ENCODE measurements around the gene PDGFD.

PDGFD gene

DNA sequence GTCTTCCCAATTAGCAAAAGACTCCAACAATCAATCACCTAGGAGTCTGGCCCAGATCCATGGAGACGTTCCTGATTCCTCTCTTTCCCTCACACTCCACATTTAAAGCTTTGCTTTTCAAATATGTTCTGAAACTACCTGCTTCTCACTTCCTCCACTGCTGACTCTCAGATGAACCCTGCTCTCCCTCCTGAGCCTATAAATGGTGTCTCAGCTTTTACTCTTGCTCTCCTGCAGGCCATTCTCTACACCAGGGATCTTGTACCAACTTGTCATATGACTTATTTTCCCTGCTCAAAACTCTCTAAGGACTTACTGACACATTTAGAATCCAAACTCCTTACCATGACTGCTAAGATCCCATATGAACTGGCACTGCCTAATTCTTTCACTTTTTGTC lies 265.9 kb downstream of the PDGFD start:
- TF ChIP-seq, protein P1, sequence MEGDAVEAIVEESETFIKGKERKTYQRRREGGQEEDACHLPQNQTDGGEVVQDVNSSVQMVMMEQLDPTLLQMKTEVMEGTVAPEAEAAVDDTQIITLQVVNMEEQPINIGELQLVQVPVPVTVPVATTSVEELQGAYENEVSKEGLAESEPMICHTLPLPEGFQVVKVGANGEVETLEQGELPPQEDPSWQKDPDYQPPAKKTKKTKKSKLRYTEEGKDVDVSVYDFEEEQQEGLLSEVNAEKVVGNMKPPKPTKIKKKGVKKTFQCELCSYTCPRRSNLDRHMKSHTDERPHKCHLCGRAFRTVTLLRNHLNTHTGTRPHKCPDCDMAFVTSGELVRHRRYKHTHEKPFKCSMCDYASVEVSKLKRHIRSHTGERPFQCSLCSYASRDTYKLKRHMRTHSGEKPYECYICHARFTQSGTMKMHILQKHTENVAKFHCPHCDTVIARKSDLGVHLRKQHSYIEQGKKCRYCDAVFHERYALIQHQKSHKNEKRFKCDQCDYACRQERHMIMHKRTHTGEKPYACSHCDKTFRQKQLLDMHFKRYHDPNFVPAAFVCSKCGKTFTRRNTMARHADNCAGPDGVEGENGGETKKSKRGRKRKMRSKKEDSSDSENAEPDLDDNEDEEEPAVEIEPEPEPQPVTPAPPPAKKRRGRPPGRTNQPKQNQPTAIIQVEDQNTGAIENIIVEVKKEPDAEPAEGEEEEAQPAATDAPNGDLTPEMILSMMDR (IDR thresholded peaks at IDR 0.05): no peak

DNA sequence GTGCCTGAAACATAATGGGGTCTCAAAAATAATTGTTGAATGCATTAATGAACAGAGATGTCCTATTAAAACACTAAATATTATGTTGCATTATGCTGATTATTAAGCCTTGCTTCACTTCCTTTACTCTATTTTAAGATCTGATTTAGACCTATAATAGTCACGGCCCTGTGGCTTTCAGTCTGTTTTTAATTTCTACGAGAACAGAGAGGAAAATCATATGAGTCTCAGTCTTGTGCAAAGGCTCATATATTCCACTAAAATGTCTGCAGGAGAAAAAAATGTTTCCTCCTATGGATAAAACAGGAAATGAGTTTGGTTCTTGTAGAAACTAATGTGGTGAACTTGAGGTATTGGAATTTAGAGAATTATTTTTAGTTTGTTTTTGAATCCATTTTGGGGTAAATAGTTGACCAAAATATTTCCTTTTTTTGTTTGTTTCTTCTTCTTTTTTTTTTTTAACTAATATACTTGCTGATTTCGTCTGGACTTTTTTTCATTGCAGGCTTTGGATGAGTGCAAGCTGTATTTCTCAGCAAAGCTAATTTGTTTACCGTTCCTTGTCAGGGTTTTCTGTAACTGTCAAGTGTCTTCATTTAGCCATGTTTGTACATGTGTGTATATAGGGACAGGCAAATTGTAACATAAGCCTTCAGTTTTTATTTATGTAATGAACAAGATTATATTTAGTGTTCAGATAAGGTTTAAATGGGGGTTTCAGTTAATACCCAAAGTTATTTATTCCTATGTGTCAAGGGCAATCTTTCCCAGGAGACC lies 266.6 kb downstream of the PDGFD start:
- TF ChIP-seq, protein P1 (IDR thresholded peaks at IDR 0.05): no peak

DNA sequence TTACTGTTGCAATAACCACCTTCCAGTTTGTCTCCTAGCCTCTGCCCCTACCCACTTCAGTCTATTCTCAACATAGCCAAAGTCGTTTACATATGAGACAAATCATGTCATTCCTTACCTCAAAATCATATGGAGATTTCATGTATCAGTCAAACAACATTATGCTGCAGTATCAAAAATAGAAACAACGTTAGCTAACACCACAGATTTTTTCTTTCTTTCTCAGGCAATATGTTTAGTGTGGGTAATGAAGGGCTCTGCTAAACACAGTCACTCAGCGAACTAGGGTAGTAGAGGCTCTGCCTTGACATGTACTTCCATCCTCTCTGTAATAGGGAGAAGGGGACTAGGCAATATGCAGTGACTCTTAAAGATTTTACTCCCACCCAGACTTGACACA lies 268.8 kb downstream of the PDGFD start:
- TF ChIP-seq, protein P1 (IDR thresholded peaks at IDR 0.05): no peak

DNA sequence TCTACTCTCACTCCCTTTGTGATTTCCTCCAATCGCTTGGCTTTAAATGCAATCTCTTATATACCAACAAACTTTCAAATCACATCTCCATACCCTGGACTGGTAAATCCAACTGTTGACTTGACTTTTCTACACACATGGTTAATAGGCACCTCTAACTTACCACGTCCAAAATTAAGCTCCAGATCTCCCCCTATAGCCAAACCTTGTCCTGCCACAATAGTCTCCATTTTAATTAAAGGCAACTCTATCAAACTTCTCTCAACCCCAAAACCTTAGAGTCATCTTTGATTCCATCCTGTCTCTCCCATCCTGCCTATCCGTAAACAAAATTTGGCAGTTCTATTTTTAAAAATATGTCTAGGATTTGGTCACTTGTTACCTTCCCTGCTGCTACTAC lies 269.3 kb downstream of the PDGFD start:
- TF ChIP-seq, protein P1 (IDR thresholded peaks at IDR 0.05): no peak

DNA sequence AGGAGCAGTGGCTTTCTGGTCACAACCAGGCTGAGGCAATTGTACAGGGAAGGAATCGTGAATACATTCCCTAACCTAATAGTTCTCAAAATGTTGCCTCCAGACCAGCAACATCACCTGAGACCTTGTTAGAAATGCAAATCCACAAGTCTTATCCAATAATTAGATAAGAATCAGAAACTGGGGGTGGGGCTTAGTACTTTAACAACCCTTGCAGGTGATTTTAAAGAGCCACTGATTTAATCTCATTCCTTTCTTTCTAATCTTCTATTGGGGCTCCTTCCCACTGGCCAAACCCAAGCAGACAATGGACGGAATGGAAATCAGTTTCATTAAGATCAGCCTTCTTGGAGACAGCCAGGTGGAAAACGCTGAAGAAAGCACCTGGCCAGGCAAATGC lies 269.9 kb downstream of the PDGFD start:
- TF ChIP-seq, protein P1 (IDR thresholded peaks at IDR 0.05): no peak

DNA sequence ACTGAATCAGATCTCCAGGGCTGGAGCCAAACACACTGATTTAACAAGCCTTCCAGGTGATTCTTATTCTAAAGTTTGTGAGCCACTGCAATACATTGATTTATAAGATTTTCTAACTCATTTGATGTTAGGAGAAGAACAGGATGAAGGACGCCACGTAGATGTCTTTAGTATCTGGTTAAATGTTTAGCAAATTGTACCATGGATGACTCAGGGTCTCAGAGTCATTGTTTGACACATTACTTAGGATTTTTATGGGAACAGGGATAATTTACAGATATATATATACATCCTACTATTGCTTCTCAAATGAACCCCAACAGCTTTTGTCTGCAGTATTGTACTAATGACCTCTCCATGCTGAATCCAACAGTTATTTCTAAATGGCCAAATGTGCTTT lies 270.6 kb downstream of the PDGFD start:
- TF ChIP-seq, protein P1 (IDR thresholded peaks at IDR 0.05): no peak

DNA sequence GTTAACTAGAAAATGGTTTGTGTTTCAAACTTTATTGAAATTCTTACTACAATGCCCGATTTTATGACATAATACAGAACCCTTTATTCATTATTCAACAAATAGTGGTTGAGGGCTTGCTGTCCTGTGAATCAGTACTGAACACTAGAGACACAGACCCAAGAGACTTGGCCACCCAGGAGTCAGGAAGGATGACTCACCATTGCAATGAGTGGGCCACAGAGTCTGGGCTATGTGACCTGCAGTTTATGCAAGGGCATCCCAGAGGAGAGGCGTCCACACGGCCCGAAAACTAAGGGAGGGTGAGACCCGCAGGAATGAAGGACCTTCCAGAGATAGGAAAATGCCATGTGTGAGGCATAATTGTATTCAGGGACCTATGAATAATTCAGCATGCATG lies 271.3 kb downstream of the PDGFD start:
- TF ChIP-seq, protein P1 (IDR thresholded peaks at IDR 0.05): no peak

DNA sequence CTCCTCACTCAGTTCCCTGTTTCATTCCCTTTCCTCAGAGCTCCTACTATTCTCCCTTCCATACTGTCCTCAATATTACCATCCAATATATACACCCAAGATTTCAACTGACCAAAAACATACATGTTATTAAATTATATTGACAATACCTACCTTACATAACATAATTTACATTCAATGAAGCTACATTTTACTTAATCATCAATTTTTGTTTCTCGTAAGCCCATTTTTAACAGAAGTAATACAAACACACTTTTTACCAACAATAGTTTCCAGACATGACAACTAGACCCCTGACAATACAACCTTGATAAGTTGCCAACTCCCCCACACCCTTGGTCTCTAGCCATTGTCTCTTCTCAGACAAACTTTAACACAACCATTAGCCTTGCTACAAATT lies 273.3 kb downstream of the PDGFD start:
- TF ChIP-seq, protein P1 (IDR thresholded peaks at IDR 0.05): no peak
